Right lobe of liver (tissue), 6 donors: ENCODE data around the gene NEK10. TPM values are rescaled to one million over a fixed set of nuclear protein-coding genes. Genes with fewer than 3 reads are reported as not detected.

Source experiments
- ATAC-seq, 4 donors: fragments of 200-7000 bp; cut with Tn5 transposase; one replicate each; pipeline ENCODE4 v1.9.1; 2020; ENCODE audit warnings: mild to moderate bottlenecking in 4 of 4, moderate library complexity in 4 of 4
- DNase-seq, 3 donors: peaks; one replicate each; pipeline ENCODE4 v3.0.0-alpha.2; 2020
- H3K27ac ChIP-seq, 3 donors: fragments of 200-600 bp; one replicate each; pipeline ENCODE4 v1.8.0; 2022
- H3K27me3 ChIP-seq, 2 donors: fragments of 200-600 bp; one replicate each; pipeline ENCODE4 v1.8.0; 2022
- H3K36me3 ChIP-seq, 4 donors: fragments of 200-600 bp; sonication (generic) in 1 of 4; one replicate each; pipeline versions ENCODE4 v1.5.1 to v1.8.0; 2017 to 2022; ENCODE audit warnings: control low read depth in 1 of 4
- H3K4me1 ChIP-seq, 4 donors: fragments of 200-600 bp; sonication (generic) in 1 of 4; one replicate each; pipeline versions ENCODE4 v1.5.1 to v1.8.0; 2017 to 2022; ENCODE audit warnings: control low read depth in 1 of 4
- H3K4me3 ChIP-seq, 3 donors: fragments of 200-600 bp; one replicate each; pipeline ENCODE4 v1.8.0; 2022
- H3K9me3 ChIP-seq, 4 donors: fragments of 200-600 bp; sonication (generic) in 1 of 4; one replicate each; pipeline versions ENCODE4 v1.5.1 to v1.8.0; 2017 to 2022; ENCODE audit warnings: control low read depth in 1 of 4
- CTCF ChIP-seq, 4 donors: fragments of 200-600 bp in 3 of 4; fragments of 450-650 bp in 1 of 4; IDR thresholded peaks; one replicate each; pipeline versions ENCODE4 v1.5.1 to v1.8.0; 2016 to 2022; ENCODE audit warnings: antibody characterized with exemption in 4 of 4, mild to moderate bottlenecking in 2 of 4
- POLR2A ChIP-seq: fragments of 450-650 bp; IDR thresholded peaks from one replicate; pipeline ENCODE4 v1.6.1; 2017; ENCODE audit warnings: antibody characterized with exemption, mild to moderate bottlenecking
- WGBS: methylation state at CpG from one replicate; pipeline ENCODE4 v1.1.6; 2018; ENCODE audit warnings: low coverage, low lambda C conversion rate; ENCODE audit not compliant: insufficient coverage; ENCODE audit errors: missing lambda C conversion rate; 5-methylcytosine and 5-hydroxymethylcytosine counted together
- intact Hi-C, 2 donors: fragments of 100-400 bp; cut with DNase I; formaldehyde crosslinking; loops; one replicate each; pipeline versions ENCODE4 v1.11.2 to v1.14.1; 2022
- total RNA-seq, 6 experiments: library from RNA; depleted of rRNA in 2 of 6; stranded (reverse); fragments of >200 nt in 2 of 6; fragmentation: NEBNext Ultra II Directional in 3 of 6; extraction: Animal tissue kit (Norgen Biotek cat#: 25700) in 3 of 6; gene quantifications; one replicate each; pipeline versions ENCODE4 v1.1.0 to v1.2.4, GENCODE V29; 2016 to 2023
- donor health status: DM: no; HTN: yes; CAD: no.
- donor health status: DM: no; HTN: no; CAD: no.
- donor health status: DM: no; HTN: no; CAD: no.
- donor health status: DM: no; HTN: yes; CAD: no.
- donor health status: DM: no; HTN: yes; CAD: no.

NEK10 gene
- total RNA-seq, 6 experiments from 2014 or later, result 0.43 to 2.5 (median 0.87) TPM

GRCh38 chr3:27171113-27171512 lies 198.1 kb downstream of the NEK10 start:
- ATAC-seq, result no peak
- TF ChIP-seq POLR2A (no peak), CTCF (IDR thresholded peaks at IDR 0.05) (no peak)
- 65% methylated on average over 1 of the region's 2 CpGs for WGBS
- H3K9me3 ChIP-seq, result no peaks in the 10 kb centered on the region
- no peak overlapping the region for H3K4me3 ChIP-seq
- H3K27me3 ChIP-seq, result no peaks in the 10 kb centered on the region
- no peak overlapping the region for H3K27ac ChIP-seq
- no peaks in the 10 kb centered on the region for H3K36me3 ChIP-seq
- intact Hi-C loops, result no loop called here
- H3K4me1 ChIP-seq, result no peaks in the 10 kb centered on the region
- no peak for DNase-seq

- H3K4me3 ChIP-seq, result no peak overlapping the region
- intact Hi-C loops, result no loop called here
- H3K27me3 ChIP-seq, result no peaks in the 10 kb centered on the region
- H3K4me1 ChIP-seq, result no peaks in the 10 kb centered on the region
- no peak for ATAC-seq
- H3K27ac ChIP-seq, result no peak overlapping the region
- no peaks in the 10 kb centered on the region for H3K36me3 ChIP-seq
- WGBS, result 71% methylated on average over 3 of the region's 3 CpGs
- TF ChIP-seq CTCF (IDR thresholded peaks at IDR 0.05) (no peak), POLR2A (no peak)
- DNase-seq, result no peak
- no peaks in the 10 kb centered on the region for H3K9me3 ChIP-seq
Observed at GRCh38 chr3:27166888-27167287, 202.3 kb downstream of the NEK10 start.

GRCh38 chr3:27165321-27165721 lies 203.9 kb downstream of the NEK10 start:
- ATAC-seq (no peak), DNase-seq (no peak)
- 71% methylated on average over 2 of the region's 2 CpGs for WGBS
- H3K27me3 ChIP-seq, result no peaks in the 10 kb centered on the region
- H3K36me3 ChIP-seq, result no peaks in the 10 kb centered on the region
- H3K9me3 ChIP-seq, result no peaks in the 10 kb centered on the region
- no peak overlapping the region for H3K4me3 ChIP-seq
- TF ChIP-seq CTCF (IDR thresholded peaks at IDR 0.05), result no peak
- no peak for TF ChIP-seq POLR2A
- intact Hi-C loops, result no loop called here
- no peaks in the 10 kb centered on the region for H3K4me1 ChIP-seq
- H3K27ac ChIP-seq, result no peak overlapping the region

- 75% methylated on average over 2 of the region's 2 CpGs for WGBS
- intact Hi-C loops, result no loop called here
- H3K4me3 ChIP-seq, result no peak overlapping the region
- H3K27me3 ChIP-seq, result no peaks in the 10 kb centered on the region
- TF ChIP-seq POLR2A, result no peak
- no peak for TF ChIP-seq CTCF (IDR thresholded peaks at IDR 0.05)
- H3K9me3 ChIP-seq, result no peaks in the 10 kb centered on the region
- H3K36me3 ChIP-seq, result no peaks in the 10 kb centered on the region
- ATAC-seq (no peak), DNase-seq (no peak)
- no peak overlapping the region for H3K27ac ChIP-seq
- H3K4me1 ChIP-seq, result no peaks in the 10 kb centered on the region
Observed at GRCh38 chr3:27160779-27161287, 208.3 kb downstream of the NEK10 start.

- WGBS, result 90% methylated on average over 3 of the region's 3 CpGs
Observed at GRCh38 chr3:27160146-27160545, 209.0 kb downstream of the NEK10 start.

More at GRCh38 chr3:27160146-27160545, 209.0 kb downstream of the NEK10 start:
- H3K36me3 ChIP-seq, result no peaks in the 10 kb centered on the region
- H3K9me3 ChIP-seq, result no peaks in the 10 kb centered on the region
- ATAC-seq (no peak), DNase-seq (no peak)
- intact Hi-C loops, result no loop called here
- H3K27ac ChIP-seq, result no peak overlapping the region
- no peak overlapping the region for H3K4me3 ChIP-seq
- TF ChIP-seq POLR2A (no peak), CTCF (IDR thresholded peaks at IDR 0.05) (no peak)
- no peaks in the 10 kb centered on the region for H3K4me1 ChIP-seq
- H3K27me3 ChIP-seq, result no peaks in the 10 kb centered on the region
